ENCODE results near the gene TTF1.

Gene TTF1, protein sequence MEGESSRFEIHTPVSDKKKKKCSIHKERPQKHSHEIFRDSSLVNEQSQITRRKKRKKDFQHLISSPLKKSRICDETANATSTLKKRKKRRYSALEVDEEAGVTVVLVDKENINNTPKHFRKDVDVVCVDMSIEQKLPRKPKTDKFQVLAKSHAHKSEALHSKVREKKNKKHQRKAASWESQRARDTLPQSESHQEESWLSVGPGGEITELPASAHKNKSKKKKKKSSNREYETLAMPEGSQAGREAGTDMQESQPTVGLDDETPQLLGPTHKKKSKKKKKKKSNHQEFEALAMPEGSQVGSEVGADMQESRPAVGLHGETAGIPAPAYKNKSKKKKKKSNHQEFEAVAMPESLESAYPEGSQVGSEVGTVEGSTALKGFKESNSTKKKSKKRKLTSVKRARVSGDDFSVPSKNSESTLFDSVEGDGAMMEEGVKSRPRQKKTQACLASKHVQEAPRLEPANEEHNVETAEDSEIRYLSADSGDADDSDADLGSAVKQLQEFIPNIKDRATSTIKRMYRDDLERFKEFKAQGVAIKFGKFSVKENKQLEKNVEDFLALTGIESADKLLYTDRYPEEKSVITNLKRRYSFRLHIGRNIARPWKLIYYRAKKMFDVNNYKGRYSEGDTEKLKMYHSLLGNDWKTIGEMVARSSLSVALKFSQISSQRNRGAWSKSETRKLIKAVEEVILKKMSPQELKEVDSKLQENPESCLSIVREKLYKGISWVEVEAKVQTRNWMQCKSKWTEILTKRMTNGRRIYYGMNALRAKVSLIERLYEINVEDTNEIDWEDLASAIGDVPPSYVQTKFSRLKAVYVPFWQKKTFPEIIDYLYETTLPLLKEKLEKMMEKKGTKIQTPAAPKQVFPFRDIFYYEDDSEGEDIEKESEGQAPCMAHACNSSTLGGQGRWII

DNA sequence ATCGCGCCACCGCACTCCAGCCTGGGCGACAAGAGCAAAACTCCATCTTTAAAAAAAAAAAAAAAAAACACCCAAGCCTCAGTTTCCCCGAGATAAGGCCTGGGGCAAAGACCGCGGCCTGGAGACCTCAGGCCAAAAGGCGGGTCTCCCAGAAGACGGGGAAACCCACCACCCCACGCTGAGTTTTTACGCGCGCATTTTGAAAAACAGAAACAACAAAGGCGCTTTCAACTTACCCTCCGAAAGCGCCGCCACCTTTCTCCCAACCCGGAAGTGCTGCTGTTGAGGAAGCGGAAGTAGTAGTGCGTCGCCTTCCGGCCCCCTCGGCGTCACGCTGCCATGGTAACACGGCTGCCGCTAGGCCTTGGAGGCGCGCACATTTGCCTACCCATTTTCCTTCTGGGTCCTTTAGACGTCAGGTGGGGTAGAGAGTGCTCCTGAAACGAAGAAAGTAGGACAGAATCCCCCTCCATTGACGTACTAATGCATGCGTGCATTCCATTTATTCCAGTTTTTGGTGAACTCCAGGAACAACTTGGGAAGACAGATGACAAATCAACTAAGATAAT, at the start of gene TTF1:
Gene TTF1 (minus strand): TSS at position 287 of the 569 bp plus-strand sequence. CDS start 4,019 bp downstream, outside the sequence.
- in situ Hi-C loops (cut with HindIII; ENCODE audit: low sequenced_read_pairs) = loop anchor here (25.0 kb wide), 1 partner anchor 156 kb away; no protein-coding TSS in a partner anchor

DNA sequence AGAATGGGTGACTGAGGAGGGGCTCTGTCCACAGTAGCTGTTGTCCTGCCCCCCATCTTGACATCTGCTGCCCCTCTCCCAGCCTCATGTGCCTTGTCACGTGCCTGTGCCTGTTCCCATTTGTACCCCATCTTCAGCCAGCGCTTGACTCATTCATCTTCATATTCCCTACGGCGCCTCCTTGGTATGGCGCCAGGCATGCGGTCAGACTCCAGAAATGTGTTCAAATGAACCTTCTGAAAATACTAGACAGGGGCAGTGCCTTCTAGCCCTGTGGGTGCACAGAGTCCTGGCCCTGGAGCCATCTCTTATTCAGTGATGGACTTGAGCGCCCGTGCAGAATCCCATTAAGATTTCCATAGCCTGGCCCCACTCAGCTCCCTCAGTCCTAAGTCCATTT, 49.6 kb upstream of the TTF1 start:
- in situ Hi-C loops (cut with HindIII; ENCODE audit: low sequenced_read_pairs) = no loop called here

DNA sequence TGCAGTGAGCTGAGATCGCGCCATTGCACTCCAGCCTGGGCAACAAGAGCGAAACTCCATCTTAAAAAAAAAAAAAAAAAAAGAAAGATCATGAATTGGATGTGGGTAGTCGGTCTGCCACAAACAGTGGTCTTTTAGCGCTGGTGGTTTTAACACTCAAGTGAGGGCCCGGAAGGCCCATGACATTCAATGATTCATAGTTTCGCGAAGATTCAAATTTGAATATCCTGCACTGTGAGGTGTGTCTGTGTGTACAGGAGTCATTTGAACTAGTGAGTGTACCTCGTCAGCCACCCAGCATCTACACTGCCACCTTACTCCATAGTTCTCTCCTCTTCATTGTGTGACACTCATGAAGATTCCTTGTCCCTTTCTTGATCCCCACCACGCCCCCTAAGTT, 44.6 kb upstream of the TTF1 start:
- in situ Hi-C loops (cut with HindIII; ENCODE audit: low sequenced_read_pairs) = no loop called here

DNA sequence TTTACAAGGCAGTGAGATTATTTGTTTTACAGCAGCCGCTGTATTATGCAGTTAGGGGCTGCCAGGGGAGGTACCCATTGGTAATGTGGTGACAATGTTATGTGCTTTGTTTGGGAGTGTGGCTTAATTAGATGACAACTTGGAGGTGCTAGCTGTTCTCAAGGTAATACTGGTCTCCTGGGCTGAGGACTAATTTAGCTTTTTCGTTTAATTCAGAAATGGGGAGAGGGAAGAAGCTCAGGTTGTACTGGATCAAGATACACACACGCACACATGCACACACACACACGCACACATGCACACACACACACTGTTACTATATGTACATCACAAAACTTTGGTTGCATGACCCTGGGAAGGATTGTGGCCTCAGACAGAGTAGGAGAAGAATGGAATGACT, 41.3 kb upstream of the TTF1 start:
- in situ Hi-C loops (cut with HindIII; ENCODE audit: low sequenced_read_pairs) = no loop called here

DNA sequence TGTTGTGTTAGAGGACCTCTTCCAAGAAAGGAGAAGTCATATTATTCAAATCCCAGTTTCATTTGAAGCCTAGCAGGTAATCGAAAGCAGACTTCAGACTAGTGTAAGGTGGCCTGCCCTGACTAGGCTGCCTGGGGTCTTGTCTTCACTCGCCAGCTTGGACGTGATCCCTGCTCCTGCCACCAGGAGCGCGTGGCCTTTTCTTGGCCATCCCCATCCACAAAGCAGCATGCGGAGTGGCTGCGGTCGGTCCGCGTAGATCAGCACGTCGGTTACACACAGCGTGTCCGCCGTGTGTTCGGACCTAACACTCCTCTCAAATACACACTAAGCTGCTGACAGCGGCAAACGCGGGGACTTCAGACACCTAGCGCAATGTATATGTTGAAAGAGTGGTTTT, 40.7 kb upstream of the TTF1 start:
- in situ Hi-C loops (cut with HindIII; ENCODE audit: low sequenced_read_pairs) = no loop called here

DNA sequence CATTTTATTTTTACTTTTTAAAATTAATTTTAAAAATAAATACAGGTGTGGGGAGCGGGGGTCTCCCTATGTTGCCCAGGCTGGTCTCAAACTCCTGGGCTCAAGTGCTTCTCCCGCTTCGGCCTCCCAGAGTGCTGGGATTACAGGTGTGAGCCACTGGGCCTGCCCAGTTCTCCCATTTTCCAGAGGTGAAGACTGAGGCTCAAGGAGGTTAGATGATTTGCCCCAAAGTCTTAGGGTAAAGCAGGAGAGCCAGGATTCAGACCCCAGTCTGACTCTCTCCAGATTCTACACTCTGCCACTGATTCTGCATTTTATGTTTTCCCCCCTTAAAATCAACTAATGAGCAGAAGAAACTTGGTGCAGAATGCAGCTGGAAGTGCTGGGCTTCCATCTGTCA, 40.2 kb upstream of the TTF1 start:
- in situ Hi-C loops (cut with HindIII; ENCODE audit: low sequenced_read_pairs) = no loop called here

DNA sequence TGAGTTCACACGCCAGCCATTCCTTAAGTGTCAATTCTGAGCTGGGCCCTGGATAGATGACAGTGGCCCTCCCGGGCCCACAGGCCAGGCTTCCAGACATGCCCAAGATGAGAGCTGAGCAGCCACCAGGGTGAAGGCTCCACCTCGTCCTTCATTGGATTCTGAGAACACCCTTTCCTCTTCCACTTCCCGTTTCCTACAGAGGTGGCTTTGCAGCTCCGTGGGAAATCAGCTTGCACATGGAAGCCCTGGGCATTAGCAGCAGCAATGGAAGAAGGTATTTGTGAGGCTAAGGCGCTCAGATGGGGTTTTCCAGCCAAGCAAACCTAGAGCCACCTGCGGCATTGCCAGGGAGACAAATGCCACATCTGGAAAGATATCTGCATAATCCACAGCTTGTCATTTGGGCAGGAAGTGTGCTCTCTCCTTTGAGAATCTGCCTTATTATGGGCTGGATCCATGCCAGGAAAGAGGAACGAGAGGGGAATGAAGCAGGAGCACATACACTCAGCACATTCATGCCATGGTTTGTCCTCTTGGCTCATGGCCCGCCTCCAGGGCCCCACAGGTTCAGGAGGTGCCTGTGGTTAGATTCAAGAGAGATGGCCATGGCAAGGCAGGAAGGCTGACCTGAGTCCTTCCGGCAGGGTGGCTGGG, 37.4 kb upstream of the TTF1 start:
- in situ Hi-C loops (cut with HindIII; ENCODE audit: low sequenced_read_pairs) = no loop called here

DNA sequence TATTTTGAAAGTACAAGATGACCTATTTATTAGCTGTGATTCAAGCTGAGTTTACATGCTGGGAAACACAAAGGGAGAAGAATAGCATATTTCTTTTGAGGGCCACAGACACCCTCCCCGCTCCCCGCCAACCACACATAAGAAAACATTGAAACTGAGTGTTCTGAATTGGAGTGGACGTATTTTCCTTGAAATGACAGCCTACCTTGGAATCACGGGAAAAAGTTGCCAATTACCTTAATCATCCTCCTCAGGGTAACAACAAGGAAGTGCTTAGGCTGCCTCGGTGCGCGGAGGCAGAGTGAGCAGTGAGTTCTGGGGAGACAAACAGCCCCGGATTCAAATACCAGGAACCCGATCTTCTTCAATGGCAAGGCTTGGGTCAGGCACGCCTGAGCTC, 34.8 kb upstream of the TTF1 start:
- in situ Hi-C loops (cut with HindIII; ENCODE audit: low sequenced_read_pairs) = no loop called here

DNA sequence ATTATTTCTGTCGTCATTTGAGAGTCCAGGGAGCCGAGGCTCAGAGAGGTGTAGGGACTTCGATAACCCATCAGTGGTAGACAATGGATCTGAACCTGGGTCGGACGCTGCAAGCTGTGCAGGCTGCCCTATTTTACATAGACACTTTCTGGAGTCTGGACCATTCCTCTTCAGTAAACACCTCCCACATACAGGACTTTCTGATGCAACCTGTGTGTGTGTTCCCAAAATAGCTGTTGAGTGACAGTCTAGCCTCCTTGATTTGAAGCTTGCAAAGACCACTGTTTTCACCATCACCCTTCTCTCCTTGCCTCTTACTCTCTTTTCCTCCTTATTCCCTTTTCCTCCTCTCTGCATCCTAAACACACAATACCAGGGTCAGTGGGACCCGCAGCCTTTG, 34.1 kb upstream of the TTF1 start:
- in situ Hi-C loops (cut with HindIII; ENCODE audit: low sequenced_read_pairs) = no loop called here

DNA sequence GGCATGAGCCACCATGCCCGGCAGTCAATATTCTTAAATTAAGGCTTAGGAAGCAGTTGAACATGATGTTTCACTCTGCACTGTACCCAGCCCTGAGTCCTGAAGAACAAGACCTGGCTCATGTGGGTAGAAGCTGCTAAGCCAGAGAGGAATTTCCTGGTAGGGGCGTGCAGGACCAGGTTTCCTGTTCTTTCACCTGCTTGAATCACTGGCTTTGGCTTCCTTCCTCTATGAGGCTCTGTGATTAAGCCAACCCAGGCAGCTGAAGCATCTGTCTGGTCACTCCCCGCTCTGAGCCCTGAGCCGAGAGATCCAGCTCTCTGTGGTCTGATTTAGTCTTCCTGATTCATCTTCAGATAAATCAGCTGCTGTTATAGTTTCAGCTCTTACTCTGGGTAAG, 32.5 kb upstream of the TTF1 start:
- in situ Hi-C loops (cut with HindIII; ENCODE audit: low sequenced_read_pairs) = no loop called here

DNA sequence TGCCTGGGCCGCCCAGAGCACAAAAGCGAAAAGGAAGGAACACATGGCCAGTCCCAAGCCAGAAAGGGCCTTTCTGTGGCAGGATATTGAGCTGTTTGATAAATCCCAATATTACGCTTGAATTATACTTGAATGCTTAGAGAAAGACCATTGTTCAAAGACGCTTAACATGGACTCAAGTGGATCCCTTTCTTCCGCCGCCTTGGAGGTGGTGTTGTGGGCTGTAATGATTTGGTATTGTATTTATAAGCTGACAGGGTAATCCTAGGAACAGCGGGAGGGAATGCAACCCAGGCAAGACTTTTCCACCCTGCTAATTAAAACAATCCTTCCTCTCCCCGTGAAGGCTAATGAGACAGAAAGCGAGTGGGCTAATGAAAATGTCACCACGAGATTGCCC, 28.2 kb upstream of the TTF1 start:
- in situ Hi-C loops (cut with HindIII; ENCODE audit: low sequenced_read_pairs) = no loop called here

DNA sequence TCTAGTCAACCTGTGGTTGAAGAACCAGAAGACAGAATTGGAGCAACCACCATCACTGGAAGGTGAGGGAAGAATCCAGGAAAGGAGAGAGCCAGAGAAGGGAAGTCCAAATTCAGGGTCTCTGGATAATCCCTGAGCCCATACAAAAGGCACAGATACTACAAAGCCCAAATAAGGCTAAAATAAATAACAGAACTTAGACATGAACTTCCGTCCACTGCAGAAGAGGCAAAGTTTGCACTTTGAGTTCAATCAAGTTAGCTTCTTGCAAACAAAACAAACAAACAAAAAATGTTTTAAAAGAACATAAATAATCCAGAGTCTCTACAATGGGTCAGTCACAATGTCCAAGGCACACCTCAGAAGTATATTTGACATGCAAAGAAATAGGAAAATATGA, 24.4 kb upstream of the TTF1 start:
- in situ Hi-C loops (cut with HindIII; ENCODE audit: low sequenced_read_pairs) = no loop called here

DNA sequence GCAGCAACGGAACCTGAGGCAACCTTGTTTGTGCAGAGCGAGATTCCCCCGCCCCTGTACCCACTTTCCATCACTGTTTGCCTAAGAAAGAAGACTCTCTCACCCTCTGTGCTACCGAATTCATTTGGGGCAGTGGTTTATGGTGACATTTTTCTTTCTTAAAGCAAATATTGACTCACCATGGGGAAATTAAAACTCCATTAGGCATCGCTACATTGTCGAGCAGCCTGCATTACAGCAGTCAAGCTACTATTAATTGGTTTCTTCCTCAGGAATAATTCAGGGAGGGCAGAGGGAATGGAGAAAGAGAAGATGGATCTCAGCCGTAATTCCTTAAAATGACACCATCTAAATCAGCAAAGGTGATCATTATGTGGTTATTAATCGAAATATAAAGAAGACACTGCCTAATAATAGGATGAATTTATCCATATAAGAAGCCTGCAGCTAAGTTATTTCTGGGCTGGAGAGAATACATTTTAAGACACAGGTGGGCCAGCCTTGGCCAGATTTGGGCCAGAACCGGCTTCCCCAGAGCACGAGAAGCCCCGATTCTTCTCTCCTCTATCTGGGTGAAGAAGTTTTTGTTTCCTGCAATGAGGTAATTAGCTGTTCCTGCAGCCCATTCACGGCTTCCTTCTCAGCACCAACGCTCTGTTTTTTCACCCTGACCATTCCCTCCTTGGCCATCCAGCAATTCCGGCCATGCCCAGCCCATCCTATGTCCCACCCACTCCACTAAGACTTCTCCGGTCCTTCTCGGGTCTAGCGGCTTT, 20.2 kb upstream of the TTF1 start:
- in situ Hi-C loops (cut with HindIII; ENCODE audit: low sequenced_read_pairs) = no loop called here

DNA sequence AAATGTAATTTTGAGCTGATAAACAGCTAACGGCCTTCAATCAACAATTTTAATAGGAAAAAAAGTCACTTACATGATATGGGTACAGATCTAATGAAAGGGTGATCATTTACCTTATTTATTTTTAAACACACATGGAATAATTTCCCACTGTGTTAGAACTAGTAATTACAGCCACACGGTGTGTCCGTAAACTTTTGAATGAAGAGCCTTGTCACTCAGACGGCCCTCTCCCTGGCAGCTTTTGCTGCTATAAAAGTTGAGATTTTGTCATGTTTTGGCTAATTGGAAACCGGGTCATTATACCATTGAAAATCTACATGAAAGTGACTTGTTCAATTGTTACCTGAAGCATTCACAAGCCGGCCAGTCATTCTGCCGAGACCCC, 19.0 kb upstream of the TTF1 start:
- in situ Hi-C loops (cut with HindIII; ENCODE audit: low sequenced_read_pairs) = no loop called here

DNA sequence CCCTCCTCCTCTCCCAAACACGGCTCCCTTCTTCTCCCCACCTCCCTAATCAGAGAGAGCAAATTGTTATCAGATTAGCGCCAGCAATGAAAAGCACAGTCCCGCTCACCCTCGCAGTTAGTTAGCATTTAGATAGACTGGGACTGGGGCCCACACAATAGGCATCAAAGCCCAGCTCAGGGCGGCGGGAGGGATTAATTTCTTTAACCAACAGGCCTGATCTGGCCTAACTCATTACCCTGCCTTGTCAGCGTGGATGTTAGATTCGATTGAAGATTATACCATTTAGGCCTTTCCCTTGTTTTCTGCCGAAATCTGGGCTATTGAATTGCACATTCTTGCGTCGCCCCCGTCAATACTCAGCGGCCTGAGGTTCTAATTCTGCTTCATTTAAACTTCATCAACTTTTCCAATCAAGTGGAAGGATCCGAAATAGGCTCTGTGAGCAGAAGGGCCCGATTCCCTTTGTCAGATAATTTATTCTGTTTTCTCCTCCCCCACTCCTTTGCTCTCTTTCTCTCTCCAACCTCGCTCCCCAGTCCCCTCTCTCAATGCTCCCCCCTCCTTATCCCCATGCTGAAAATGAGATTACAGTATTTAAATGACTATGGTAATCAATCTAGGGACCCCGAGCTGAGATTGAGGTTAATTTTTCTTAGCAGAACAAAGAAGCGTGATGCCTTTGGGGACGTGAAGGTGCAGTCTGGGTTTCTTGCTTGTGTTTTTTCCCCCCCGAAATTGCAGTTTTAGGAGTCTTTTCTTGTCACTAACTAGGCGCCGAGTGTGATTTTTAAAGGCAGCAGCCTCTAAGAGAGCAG, 18.4 kb upstream of the TTF1 start:
- in situ Hi-C loops (cut with HindIII; ENCODE audit: low sequenced_read_pairs) = loop anchor here (25.0 kb wide), 1 partner anchor 137 kb away; no protein-coding TSS in a partner anchor

DNA sequence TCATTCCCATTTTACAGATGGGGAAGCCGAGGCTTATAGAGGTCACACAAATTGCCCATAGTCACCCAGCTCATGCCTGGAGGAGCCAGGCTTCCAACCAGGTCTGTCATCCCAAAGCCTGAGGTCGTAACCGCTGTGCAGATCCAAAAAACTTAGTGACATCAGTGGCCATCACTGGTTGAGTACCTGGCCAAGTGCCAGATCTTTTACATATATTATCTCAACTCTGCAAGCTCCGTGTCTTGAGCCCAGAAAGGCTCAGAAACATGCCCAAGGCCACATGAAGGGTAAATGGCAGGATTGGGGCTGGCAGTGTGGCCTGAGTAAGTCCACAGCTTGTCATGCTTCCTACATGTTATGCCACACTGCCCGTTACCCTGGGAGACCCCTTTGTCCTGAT, 16.9 kb upstream of the TTF1 start:
- in situ Hi-C loops (cut with HindIII; ENCODE audit: low sequenced_read_pairs) = loop anchor here (25.0 kb wide), 1 partner anchor 139 kb away; no protein-coding TSS in a partner anchor

DNA sequence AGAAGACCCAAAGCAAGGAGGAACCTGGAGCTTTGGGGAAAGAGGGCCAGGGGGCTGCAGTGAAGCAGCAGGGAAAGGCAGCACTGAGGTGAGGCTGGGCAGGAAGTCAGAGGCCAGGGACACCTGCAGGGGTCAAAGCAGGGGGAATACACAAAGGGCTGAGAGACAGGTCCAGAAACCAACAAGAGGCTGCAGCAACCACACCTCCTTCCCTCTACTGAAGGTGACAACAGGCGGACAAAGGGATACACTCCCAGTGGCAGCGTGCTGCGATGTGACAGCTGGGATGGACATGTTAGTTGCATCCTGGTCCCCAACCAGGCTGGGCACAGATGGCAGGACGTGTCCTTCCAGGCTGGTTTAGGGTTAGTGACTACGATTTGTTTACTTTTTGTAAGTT, 15.9 kb upstream of the TTF1 start:
- in situ Hi-C loops (cut with HindIII; ENCODE audit: low sequenced_read_pairs) = loop anchor here (25.0 kb wide), 1 partner anchor 140 kb away; no protein-coding TSS in a partner anchor

DNA sequence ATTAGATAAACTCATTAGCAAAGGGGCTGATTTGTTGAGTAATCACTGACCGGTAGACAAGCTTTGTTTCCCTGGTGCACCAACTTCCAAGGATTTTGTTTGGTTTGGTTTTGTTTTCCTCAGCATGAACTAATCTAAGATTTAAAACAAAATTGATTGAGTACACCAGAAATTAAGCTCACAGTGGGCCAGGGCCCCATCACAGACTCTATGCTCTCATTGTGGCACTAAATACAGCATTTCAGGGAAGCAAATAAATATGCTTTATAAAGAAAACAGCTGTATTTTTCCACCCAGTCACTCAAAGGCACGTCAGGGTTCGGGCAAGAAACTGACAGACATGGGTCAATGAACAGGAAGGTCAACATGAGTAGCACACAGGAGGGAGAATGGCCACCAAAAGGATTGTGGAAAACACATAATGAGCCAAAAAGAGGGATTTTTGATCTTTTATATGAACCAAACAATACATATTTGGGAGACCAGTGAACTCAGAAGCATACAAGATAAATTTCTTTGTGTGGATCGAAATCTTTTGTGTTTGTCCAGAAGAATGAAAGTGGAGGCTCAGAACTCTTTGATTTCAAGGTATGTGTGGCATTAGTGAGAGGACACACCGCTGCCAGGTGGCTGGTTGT, 12.2 kb upstream of the TTF1 start:
- in situ Hi-C loops (cut with HindIII; ENCODE audit: low sequenced_read_pairs) = loop anchor here (10.0 to 25.0 kb wide), 2 partner anchors 143 to 236 kb away; no protein-coding TSS in a partner anchor

DNA sequence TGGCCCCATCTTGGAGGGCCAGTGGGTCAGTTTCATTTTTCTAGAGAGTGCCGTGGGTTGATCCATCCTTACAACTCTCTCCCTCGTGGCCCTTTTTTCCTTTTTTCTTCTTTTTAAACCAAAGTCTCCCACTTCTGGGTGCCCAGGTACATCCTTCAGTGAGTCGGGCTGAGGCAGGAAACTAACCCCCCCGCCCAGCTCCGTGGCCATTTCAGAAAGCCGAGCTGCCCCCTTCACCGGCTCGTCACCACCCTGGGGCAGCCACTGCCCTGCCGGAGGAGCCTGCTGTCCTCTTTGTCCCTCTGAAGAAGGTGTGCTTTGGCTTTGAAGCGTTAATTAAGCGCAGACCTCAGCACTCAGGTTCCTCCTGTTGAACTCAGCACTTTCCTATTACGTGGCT, 8.5 kb upstream of the TTF1 start:
- in situ Hi-C loops (cut with HindIII; ENCODE audit: low sequenced_read_pairs) = loop anchor here (10.0 to 25.0 kb wide), 2 partner anchors 147 to 240 kb away; no protein-coding TSS in a partner anchor

Measured in DLD1 (cell line).